ENCODE results near the gene BAHCC1.
A peak's percentile ranks its signal among the peaks of the same experiment; 100 is the strongest.
"Not testable (repeated sequence)": the region's sequence is repeated elsewhere in the genome, so short reads cannot be mapped to it uniquely, and the experiment has no call there.

The BAHCC1 gene

GRCh38 chr17:81413497-81414135 lies 18.4 kb downstream of the BAHCC1 start:
- DNase-seq, result no peak

GRCh38 chr17:81414756-81415516 lies 19.7 kb downstream of the BAHCC1 start:
- no peak for DNase-seq

GRCh38 chr17:81415681-81416080 lies 20.4 kb downstream of the BAHCC1 start:
- DNase-seq, result no peak

- DNase-seq, result no peak
Measured at GRCh38 chr17:81416612-81417011, 21.4 kb downstream of the BAHCC1 start.

- DNase-seq, result no peak
Measured at GRCh38 chr17:81417049-81417878, 22.0 kb downstream of the BAHCC1 start.

- no peak for DNase-seq
Measured at GRCh38 chr17:81417879-81418709, 22.8 kb downstream of the BAHCC1 start.

GRCh38 chr17:81418710-81419318 lies 23.6 kb downstream of the BAHCC1 start:
- DNase-seq, result no peak

- peak; percentile 80 for DNase-seq
Measured at GRCh38 chr17:81419319-81419885, 24.1 kb downstream of the BAHCC1 start.

GRCh38 chr17:81419886-81420768 lies 24.9 kb downstream of the BAHCC1 start:
- DNase-seq, result no peak

- no peak for DNase-seq
Measured at GRCh38 chr17:81420769-81421462, 25.7 kb downstream of the BAHCC1 start.

- no peak for DNase-seq
Measured at GRCh38 chr17:81422776-81423697, 27.8 kb downstream of the BAHCC1 start.

GRCh38 chr17:81423698-81424071 lies 28.4 kb downstream of the BAHCC1 start:
- no peak for DNase-seq

GRCh38 chr17:81424151-81425017 lies 29.1 kb downstream of the BAHCC1 start:
- DNase-seq, result no peak

GRCh38 chr17:81425041-81425440 lies 29.8 kb downstream of the BAHCC1 start:
- DNase-seq, result not testable (repeated sequence)

- DNase-seq, result not testable (repeated sequence)
Measured at GRCh38 chr17:81425716-81426392, 30.6 kb downstream of the BAHCC1 start.

- DNase-seq, result no peak
Measured at GRCh38 chr17:81426393-81427172, 31.3 kb downstream of the BAHCC1 start.
